ENCODE data around the gene SMTN. TPM values are rescaled to one million over a fixed set of nuclear protein-coding genes. Genes with fewer than 3 reads are reported as not detected.

SMTN gene
- total RNA-seq, 1 donor from 2014 or later, result 256 TPM

DNA sequence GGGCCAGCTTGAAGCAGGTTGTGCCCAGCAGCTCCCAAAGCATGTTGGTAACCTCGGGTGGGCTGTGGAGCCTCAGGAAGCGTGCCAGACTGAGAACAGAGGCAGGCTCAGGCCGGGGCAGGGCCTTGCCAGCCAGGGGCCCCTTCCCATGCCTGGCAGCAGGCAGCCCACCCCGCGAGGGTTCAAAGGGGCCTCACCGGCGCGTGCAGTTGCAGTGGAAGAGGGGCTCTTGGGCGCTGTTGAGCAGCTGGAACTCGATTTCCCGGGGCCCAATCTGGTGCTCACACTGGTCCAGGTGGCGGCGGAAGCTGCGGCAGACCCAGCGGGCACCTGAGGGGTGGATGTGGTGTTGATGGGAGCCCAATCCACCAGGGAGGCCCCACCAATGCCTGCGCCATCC lies 55.6 kb downstream of the SMTN start:
- intact Hi-C loops (cut with DNase I), result no loop called here
- no peak for ATAC-seq (ENCODE audit: poor library complexity)
- DNase-seq, result no peak

DNA sequence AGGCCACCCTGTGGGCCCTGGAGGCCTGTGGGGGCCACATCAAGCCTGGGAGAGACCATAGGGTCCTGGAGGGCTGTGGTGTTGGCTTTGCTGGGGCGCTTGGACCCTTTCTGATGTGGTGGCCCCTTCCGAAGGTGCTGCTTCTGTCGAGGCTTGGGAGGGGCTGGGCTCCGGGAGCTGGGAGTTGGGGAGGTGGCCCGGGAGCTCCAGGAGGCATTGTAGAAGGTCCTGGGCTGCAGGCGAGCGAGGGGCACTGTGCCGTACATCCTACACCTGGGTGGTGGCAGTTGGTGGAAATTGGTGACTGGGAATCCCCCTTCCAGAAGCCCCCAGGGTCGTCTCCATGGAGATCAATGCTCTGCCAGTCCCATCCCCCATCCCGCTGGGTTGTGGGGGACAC lies 56.6 kb downstream of the SMTN start:
- DNase-seq (no peak), ATAC-seq (ENCODE audit: poor library complexity) (no peak)
- intact Hi-C loops (cut with DNase I), result no loop called here

DNA sequence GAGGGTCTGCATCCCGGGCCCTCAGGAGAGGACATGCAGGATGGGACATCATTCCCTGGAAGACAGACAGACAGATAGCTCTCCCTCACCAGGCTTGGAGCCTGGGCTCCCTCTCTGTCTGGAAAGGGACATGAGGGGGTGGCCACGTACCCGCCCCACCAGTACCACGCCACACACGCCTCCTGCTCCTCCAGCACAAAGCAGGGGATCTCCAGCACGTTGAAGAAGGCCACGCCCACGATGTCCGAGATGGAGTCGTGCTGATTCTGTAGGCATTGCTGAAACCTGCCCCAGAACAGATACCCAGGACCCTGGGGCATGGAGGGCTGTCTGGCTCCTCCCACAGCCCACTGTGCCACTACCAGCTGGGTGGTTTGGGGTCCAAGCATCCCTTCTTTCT lies 57.0 kb downstream of the SMTN start:
- DNase-seq, result no peak
- no peak for ATAC-seq (ENCODE audit: poor library complexity)
- intact Hi-C loops (cut with DNase I), result no loop called here

DNA sequence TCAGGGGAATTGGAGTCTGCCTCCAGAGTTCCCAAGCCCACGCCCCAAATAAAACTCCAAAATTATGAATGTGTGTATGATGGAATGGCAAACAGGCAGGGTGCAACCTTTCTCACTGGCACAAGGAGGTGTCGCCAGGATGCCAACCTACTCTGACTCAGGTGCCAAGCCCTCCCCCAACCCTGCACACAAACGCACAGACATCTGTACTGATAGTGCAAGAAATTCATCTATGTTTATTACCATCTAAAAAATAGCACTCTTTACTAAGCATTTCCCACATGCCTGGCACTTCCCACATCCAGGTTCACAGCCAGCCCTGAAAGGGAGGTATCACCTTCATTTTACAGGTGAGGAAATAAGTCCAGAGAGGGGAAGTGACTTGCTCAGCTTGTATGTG lies 57.9 kb downstream of the SMTN start:
- intact Hi-C loops (cut with DNase I), result no loop called here
- DNase-seq, result no peak
- ATAC-seq (ENCODE audit: poor library complexity), result no peak

DNA sequence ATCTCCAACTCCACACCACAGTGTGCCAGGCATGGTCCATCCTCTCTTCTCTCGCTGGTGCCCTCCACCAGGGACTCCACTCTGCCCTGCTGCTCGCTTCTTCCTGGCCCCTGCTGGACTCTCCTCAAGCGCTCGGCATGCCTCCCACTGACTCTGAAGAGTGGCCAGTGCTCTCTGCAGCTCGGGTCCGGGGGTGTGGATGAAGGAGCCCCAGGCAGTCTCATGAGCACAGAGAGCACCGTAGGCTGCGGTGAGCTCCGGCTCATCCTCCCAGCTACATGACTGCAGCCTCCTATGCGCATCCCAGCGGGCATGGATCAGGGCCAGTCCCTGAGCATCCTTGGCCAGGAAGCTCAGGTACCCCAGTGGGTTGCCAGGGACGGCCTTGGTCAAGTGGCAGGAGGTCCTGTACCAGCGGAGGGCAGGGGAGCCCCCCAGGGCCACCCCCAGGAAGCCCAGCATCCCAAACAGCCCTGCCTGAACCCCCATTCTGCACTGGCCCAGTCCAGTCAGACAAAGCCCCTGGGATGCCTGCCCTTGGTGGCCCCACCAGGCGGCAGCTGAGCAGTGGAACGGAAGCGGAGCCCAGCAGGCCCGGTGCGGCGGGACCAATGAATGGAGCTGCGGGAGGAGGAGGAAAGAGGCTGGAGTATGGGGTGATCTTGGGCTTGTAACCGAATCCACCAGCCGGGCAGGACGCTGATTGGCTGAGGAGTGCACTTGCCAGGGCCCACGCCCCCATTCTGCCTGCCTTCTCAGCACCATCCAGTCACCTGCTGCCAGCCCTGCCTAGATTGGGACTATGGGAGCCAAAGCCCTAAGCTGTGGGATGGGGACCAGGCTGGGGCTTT lies 59.0 kb downstream of the SMTN start, which contains the start of gene PLA2G3:
TSS of gene PLA2G3 (minus strand) at position 643 of the 851 bp plus-strand sequence. CDS start at position 489, 154 bp downstream.
- DNase-seq (no peak), ATAC-seq (ENCODE audit: poor library complexity) (peak; percentile 19)
- intact Hi-C loops (cut with DNase I), result no loop called here

DNA sequence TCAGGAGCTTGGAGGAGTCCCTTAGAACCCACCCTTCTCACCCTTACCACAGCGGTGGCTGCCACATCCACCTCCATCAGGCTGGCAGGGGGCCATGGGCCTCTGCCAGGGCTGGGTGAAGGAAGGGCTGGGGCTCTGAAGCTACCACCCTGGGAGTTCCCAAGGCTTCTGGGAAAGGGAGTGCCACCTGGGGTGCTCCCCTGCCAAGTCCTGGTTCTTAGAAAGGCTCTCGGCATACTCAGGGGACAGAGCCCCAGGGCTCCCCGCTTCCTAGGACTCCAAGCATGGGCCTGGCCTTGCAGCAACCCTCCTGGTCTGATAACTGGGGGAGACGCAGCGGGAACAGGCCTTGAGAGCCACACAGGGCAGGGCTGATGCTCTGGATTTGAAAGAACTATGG lies 59.6 kb downstream of the SMTN start:
- intact Hi-C loops (cut with DNase I), result no loop called here
- no peak for DNase-seq
- no peak for ATAC-seq (ENCODE audit: poor library complexity)

DNA sequence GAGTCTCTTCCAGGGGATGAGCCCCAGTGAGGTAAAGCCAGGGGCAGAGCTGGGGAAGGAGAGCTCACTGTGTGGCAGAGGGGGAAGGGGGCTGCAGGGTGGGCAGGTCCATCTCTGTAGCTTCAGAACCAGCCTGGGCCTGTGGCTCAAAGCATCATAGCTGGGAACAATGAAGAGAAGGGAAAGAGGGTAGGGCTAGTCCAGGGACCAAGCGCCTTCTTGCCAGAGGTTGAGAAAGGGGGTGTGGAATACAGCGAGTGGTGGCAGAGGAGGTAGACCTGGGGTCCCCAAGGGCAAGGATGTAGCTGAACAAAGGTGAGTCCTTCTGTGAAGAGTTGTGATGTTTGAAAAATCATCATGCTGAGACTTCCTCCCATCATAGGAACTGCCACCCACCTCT lies 60.4 kb downstream of the SMTN start:
- ATAC-seq (ENCODE audit: poor library complexity), result no peak
- intact Hi-C loops (cut with DNase I), result no loop called here
- no peak for DNase-seq

DNA sequence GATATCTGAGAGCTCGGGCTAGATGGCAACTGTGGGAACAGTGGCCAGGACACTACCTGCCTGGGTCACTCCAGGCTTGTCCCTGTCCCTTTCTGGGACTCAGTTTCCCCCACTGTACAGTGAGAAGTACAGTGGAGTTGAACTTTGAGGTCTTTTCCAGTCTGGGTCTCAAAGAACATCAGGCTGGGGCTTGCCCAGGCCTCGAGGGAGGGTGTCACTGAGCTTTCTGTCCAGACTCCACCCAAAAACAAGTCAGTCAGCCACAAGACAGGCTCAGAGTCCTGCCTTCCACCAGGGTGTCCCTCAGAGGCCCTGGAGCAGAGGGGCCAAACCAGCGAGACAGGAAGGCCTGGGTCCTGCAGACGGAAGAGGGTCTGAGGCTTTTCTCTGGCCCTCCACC lies 61.2 kb downstream of the SMTN start:
- ATAC-seq (ENCODE audit: poor library complexity), result no peak
- intact Hi-C loops (cut with DNase I), result no loop called here
- DNase-seq, result no peak

DNA sequence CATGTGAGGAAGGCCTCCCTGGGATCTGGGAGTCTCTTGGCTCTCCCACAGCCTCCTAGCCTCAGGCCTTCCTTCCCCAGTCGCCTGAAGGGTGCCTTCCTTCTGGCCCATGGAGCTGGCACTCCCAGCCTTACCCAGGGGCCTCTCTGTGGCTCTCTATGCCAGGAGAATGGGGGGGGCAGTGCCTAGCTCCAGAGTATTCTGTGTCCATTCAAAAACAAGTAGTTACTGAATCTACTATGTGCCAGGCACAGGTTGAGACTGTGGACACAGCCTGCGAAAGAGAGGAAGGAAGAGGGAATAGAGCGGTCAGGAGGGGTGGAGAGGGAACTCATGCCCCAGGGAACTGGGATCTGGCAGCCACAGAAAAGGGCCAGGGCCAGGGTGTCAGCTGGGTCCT lies 61.9 kb downstream of the SMTN start:
- DNase-seq (no peak), ATAC-seq (ENCODE audit: poor library complexity) (no peak)
- intact Hi-C loops (cut with DNase I), result no loop called here

DNA sequence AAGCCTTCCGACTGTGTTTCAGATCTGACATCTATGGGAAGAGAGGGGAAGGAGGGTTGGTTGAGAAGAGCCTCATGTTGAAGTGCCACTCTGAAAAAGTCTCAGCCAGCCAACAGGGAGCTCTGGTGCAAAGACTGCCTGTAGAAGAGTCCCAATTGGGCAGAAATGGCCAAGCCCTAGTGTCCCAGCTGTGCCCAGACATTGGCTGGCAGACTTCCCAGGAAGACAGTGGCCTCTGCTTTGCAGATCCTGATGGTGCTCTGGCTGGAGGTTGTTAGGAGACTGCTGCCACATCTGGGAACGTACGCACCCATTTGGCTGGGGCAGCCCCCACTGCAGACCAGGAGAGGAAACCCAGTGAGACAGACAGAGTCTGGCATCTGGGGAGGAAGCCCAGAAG lies 62.4 kb downstream of the SMTN start:
- DNase-seq (no peak), ATAC-seq (ENCODE audit: poor library complexity) (peak; percentile 44)
- intact Hi-C loops (cut with DNase I), result no loop called here

DNA sequence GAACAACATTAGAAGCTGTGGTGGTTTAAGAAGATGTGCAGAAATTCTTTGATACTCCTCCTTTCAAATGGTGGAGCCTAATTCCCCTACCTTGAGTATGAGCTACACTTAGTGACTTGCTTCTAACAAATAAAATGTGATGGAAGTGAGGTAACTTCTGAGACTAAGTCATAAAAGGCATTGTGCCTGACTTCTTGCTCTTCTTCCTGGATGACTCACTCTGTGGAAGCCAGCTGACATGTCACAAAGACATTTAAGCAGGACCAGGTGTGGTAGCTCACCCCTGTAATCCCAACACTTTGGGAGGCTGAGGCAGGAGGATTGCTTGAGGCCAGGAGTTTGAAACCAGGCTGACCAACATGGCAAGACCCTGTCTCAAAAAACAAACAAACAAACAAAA lies 63.1 kb downstream of the SMTN start:
- DNase-seq (no peak), ATAC-seq (ENCODE audit: poor library complexity) (no peak)
- intact Hi-C loops (cut with DNase I), result no loop called here

DNA sequence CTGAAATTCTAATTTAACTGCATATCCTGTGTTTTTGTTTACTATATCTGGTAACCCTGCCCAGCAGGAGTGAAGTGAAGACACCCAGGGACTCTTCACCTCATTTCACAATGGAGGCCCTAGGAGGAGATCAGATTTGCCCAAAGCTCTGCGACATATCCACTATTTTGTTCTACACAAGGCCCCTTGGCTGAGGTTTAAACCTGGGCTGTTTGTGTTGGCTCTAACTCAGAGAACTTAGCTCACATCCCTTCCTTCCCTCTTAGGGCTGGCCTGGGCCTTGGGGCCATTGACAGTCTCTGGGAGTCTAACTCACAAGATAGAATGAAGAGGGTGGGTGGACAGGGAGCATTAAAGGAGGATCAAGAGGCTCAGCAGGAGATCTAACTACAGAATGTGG lies 67.4 kb downstream of the SMTN start:
- ATAC-seq (ENCODE audit: poor library complexity) (peak; percentile 64), DNase-seq (no peak)
- intact Hi-C loops (cut with DNase I), result loop anchor here (2.0 to 5.0 kb wide), 2 partner anchors 40 to 201 kb away; no protein-coding TSS in a partner anchor

DNA sequence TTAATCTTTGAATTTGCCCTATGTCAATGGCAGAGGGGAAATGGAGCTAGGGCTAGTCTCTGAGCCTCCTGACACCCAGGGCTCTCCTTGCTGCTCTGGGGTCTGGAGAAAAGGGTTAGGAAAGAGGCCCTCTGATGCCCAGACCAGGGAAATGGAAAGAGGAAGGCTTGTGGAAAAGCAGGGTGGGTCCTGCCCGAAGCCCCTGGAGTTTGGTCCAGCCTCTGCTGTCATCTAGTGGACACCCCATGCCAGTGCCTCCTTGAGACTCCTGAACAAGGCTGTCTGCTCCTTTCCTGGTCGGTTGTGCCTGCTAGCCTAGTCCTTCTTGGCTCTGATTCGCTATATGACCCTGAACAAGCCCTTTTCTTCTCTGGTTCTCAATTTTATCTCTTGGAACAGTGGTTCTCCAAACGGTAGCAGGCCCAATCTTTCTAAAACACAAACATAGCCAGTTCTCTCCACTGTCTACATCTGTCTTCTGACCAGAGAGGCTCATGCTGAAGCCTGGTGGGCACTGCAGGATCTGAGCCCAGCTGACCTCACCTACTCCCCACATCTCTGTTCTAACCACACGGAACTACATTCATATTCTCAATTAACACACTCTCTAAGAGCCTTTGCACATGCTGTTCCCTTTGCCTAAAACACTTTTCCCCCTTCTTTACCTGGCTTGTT lies 68.0 kb downstream of the SMTN start:
- DNase-seq (peak; percentile 75), ATAC-seq (ENCODE audit: poor library complexity) (peak; percentile 97)
- intact Hi-C loops (cut with DNase I), result loop anchor here (2.0 to 5.0 kb wide), 2 partner anchors 40 to 202 kb away; no protein-coding TSS in a partner anchor

DNA sequence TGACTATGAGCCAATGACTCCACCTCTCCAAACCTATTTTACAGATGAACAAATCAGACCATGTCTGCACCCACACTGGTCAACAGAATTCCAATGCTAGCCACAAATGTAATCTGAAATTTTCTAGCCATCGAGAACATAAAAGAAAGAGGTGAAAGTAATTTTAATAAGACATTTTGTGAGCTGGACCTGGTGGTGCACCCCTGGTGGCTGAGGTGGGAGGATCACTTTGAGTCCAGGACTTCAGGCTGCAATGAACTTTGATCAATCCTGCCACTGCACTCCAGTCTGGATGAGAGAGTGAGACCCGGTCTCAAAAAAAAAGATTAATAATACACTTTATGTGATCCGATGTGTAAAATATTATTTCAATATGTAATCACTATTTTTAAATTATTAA lies 69.5 kb downstream of the SMTN start:
- no peak for ATAC-seq (ENCODE audit: poor library complexity)
- intact Hi-C loops (cut with DNase I), result loop anchor here (5.0 kb wide), 1 partner anchor 63 kb away; no protein-coding TSS in a partner anchor

DNA sequence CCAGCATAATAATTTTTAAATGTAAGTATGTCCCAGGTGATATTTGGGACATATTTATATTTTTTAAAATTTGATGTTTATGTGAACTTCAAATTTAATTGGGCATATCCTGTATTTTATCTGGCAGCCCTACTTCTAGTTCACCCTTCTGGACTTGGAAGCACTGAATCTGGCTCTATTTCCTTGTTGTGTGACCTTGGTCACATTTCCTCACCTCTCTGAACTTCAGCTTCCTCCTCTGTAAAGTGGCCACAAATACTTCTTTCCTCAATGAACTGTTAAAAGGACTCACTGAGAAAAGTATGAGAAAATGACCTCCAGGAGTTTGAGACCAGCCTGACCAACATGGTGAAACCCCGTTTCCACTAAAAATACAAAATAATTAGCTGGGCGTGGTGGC lies 70.8 kb downstream of the SMTN start:
- intact Hi-C loops (cut with DNase I), result loop anchor here (5.0 kb wide), 1 partner anchor 65 kb away; no protein-coding TSS in a partner anchor
- no peak for ATAC-seq (ENCODE audit: poor library complexity)

More for the DNA sequence above, 69.5 kb downstream of the SMTN start:
- DNase-seq, result no peak

DNA sequence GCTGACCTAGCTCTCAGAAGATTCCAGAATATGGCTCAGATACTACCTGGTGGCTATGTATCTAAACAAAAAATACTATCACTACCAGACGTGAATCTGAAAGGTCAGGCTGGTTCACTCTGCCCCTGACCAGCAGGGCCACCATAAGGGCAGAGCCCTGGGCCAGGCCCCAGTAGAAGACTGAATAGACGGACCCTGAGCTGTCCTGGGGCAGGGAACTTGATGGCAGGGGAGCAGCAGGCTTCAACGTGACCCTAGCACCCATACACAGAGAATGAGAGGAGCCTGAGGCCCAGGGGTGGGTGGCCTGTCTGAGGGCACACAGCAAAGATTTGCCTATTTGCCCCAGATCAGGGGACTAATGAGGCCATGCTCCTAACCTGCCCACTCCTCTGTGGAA lies 72.2 kb downstream of the SMTN start:
- DNase-seq (no peak), ATAC-seq (ENCODE audit: poor library complexity) (no peak)
- intact Hi-C loops (cut with DNase I), result loop anchor here (5.0 kb wide), 1 partner anchor 66 kb away; no protein-coding TSS in a partner anchor

More for the DNA sequence above, 70.8 kb downstream of the SMTN start:
- DNase-seq, result no peak

Data from Right ventricle myocardium superior (tissue), 1 donor.